Activated naive CD4-positive, alpha-beta T cell treated with anti-CD3 and anti-CD28 coated beads, Interleukin-2, amount 10 ng/mL, durations not matched to agents 7 days and 5 days (primary cell): ENCODE measurements around the gene TGM6.

Source experiments
- CTCF ChIA-PET: fragments of 350-600 bp; sonication (Branson Sonifier 250); formaldehyde crosslinking; loops from one replicate; lab custom pipeline; 2021; ENCODE audit warnings: antibody characterized with exemption; lab: Charles Lee
- DNase-seq: peaks from one replicate; pipeline ENCODE4 v3.0.0-alpha.2; 2020
- H3K27ac Mint-ChIP-seq: one replicate; pipeline ENCODE4 v1.8.0; 2021; ENCODE audit warnings: mild to moderate bottlenecking, moderate library complexity, mixed read lengths
- H3K27me3 Mint-ChIP-seq: one replicate; pipeline ENCODE4 v1.8.0; 2021; ENCODE audit warnings: mild to moderate bottlenecking, mixed read lengths
- H3K36me3 Mint-ChIP-seq: one replicate; pipeline ENCODE4 v1.8.0; 2021; ENCODE audit warnings: mixed read lengths
- H3K4me1 Mint-ChIP-seq: one replicate; pipeline ENCODE4 v1.8.0; 2021; ENCODE audit warnings: mixed read lengths
- H3K4me3 Mint-ChIP-seq: one replicate; pipeline ENCODE4 v1.8.0; 2021; ENCODE audit warnings: mild to moderate bottlenecking, moderate library complexity, mixed read lengths
- H3K9me3 Mint-ChIP-seq: one replicate; pipeline ENCODE4 v1.8.0; 2021; ENCODE audit warnings: mixed read lengths

The TGM6 gene

GRCh38 chr20:2418388-2418787, 37.7 kb downstream of the TGM6 start:
- DNase-seq, result no peak
- CTCF ChIA-PET, result no interaction called here
- H3K4me3 Mint-ChIP-seq, result no peak overlapping the region
- H3K36me3 Mint-ChIP-seq, result no peaks in the 10 kb centered on the region
- no peak overlapping the region for H3K27ac Mint-ChIP-seq
- no peaks in the 10 kb centered on the region for H3K4me1 Mint-ChIP-seq
- peaks cover 34% of the 10 kb centered on the region for H3K27me3 Mint-ChIP-seq
- no peaks in the 10 kb centered on the region for H3K9me3 Mint-ChIP-seq

- Mint-ChIP-seq H3K27me3 (peaks cover 33% of the 10 kb centered on the region), H3K36me3 (no peaks in the 10 kb centered on the region), H3K27ac (no peak overlapping the region), H3K4me1 (no peaks in the 10 kb centered on the region), H3K4me3 (no peak overlapping the region), H3K9me3 (no peaks in the 10 kb centered on the region)
- CTCF ChIA-PET, result no interaction called here
- DNase-seq, result no peak
Measured at GRCh38 chr20:2420510-2420909, 39.8 kb downstream of the TGM6 start.

GRCh38 chr20:2421247-2421646, 40.5 kb downstream of the TGM6 start:
- DNase-seq, result no peak
- H3K4me1 Mint-ChIP-seq, result no peaks in the 10 kb centered on the region
- H3K9me3 Mint-ChIP-seq, result no peaks in the 10 kb centered on the region
- H3K36me3 Mint-ChIP-seq, result no peaks in the 10 kb centered on the region
- H3K27ac Mint-ChIP-seq, result no peak overlapping the region
- no peak overlapping the region for H3K4me3 Mint-ChIP-seq
- CTCF ChIA-PET, result no interaction called here
- peaks cover 28% of the 10 kb centered on the region for H3K27me3 Mint-ChIP-seq

- Mint-ChIP-seq H3K9me3 (no peaks in the 10 kb centered on the region), H3K36me3 (no peaks in the 10 kb centered on the region), H3K4me1 (no peaks in the 10 kb centered on the region), H3K27me3 (peaks cover 24% of the 10 kb centered on the region), H3K27ac (no peak overlapping the region), H3K4me3 (no peak overlapping the region)
- DNase-seq, result no peak
- CTCF ChIA-PET, result no interaction called here
Measured at GRCh38 chr20:2429051-2429450, 48.4 kb downstream of the TGM6 start.

GRCh38 chr20:2430538-2430937, 49.8 kb downstream of the TGM6 start:
- H3K4me1 Mint-ChIP-seq, result no peaks in the 10 kb centered on the region
- no peaks in the 10 kb centered on the region for H3K36me3 Mint-ChIP-seq
- peaks cover 21% of the 10 kb centered on the region for H3K27me3 Mint-ChIP-seq
- CTCF ChIA-PET, result interaction anchor here (1.3 kb wide), 1 partner anchor 10 kb away, joined by 3 read pairs; no protein-coding TSS in a partner anchor
- no peak overlapping the region for H3K4me3 Mint-ChIP-seq
- no peak overlapping the region for H3K27ac Mint-ChIP-seq
- no peak for DNase-seq
- H3K9me3 Mint-ChIP-seq, result no peaks in the 10 kb centered on the region

GRCh38 chr20:2431185-2431584, 50.5 kb downstream of the TGM6 start:
- H3K27ac Mint-ChIP-seq, result no peak overlapping the region

GRCh38 chr20:2446845-2447244, 66.1 kb downstream of the TGM6 start:
- Mint-ChIP-seq H3K4me3 (no peak overlapping the region), H3K9me3 (no peaks in the 10 kb centered on the region), H3K27me3 (peaks cover 4% of the 10 kb centered on the region), H3K27ac (no peak overlapping the region), H3K4me1 (peaks cover 4% of the 10 kb centered on the region), H3K36me3 (no peaks in the 10 kb centered on the region)
- CTCF ChIA-PET, result no interaction called here
- no peak for DNase-seq

More at GRCh38 chr20:2431185-2431584, 50.5 kb downstream of the TGM6 start:
- no peaks in the 10 kb centered on the region for H3K4me1 Mint-ChIP-seq
- DNase-seq, result no peak
- no peaks in the 10 kb centered on the region for H3K9me3 Mint-ChIP-seq
- CTCF ChIA-PET, result no interaction called here
- no peaks in the 10 kb centered on the region for H3K36me3 Mint-ChIP-seq
- peaks cover 25% of the 10 kb centered on the region for H3K27me3 Mint-ChIP-seq
- no peak overlapping the region for H3K4me3 Mint-ChIP-seq

GRCh38 chr20:2449386-2449785, 68.7 kb downstream of the TGM6 start:
- CTCF ChIA-PET, result interaction anchor here (1.6 to 2.6 kb wide), 2 partner anchors 13 to 242 kb away, joined by 6 to 8 read pairs; no protein-coding TSS in a partner anchor
- H3K4me1 Mint-ChIP-seq, result peaks cover 4% of the 10 kb centered on the region
- no peak for DNase-seq
- H3K4me3 Mint-ChIP-seq, result no peak overlapping the region
- H3K36me3 Mint-ChIP-seq, result no peaks in the 10 kb centered on the region
- H3K27ac Mint-ChIP-seq, result no peak overlapping the region
- no peaks in the 10 kb centered on the region for H3K9me3 Mint-ChIP-seq
- H3K27me3 Mint-ChIP-seq, result peaks cover 7% of the 10 kb centered on the region

GRCh38 chr20:2451422-2451821, 70.7 kb downstream of the TGM6 start:
- H3K9me3 Mint-ChIP-seq, result no peaks in the 10 kb centered on the region
- no peak overlapping the region for H3K4me3 Mint-ChIP-seq
- CTCF ChIA-PET, result interaction anchor here (0.7 to 3.1 kb wide), 13 partner anchors 12 to 445 kb away, joined by 3 to 33 read pairs (median 6); partner anchors contain the start of gene SNRPB
- no peak for DNase-seq
- peaks cover 4% of the 10 kb centered on the region for H3K4me1 Mint-ChIP-seq
- H3K27ac Mint-ChIP-seq, result no peak overlapping the region
- H3K27me3 Mint-ChIP-seq, result peaks cover 7% of the 10 kb centered on the region
- peaks cover 2% of the 10 kb centered on the region for H3K36me3 Mint-ChIP-seq

GRCh38 chr20:2451939-2452732, 71.4 kb downstream of the TGM6 start:
- peaks cover 7% of the 10 kb centered on the region for H3K27me3 Mint-ChIP-seq
- peak; percentile 80 for DNase-seq
- peaks cover 4% of the 10 kb centered on the region for H3K4me1 Mint-ChIP-seq
- no peak overlapping the region for H3K4me3 Mint-ChIP-seq
- CTCF ChIA-PET, result interaction anchor here (0.6 to 3.1 kb wide), 18 partner anchors 13 to 446 kb away, joined by 3 to 33 read pairs (median 6); partner anchors contain the start of gene SNRPB
- no peak overlapping the region for H3K27ac Mint-ChIP-seq
- no peaks in the 10 kb centered on the region for H3K9me3 Mint-ChIP-seq
- H3K36me3 Mint-ChIP-seq, result peaks cover 2% of the 10 kb centered on the region

GRCh38 chr20:2453792-2454191, 73.1 kb downstream of the TGM6 start:
- H3K27me3 Mint-ChIP-seq, result peaks cover 3% of the 10 kb centered on the region
- H3K4me1 Mint-ChIP-seq, result peaks cover 4% of the 10 kb centered on the region
- no peak for DNase-seq
- CTCF ChIA-PET, result interaction anchor here (2.3 to 3.1 kb wide), 3 partner anchors 13 to 246 kb away, joined by 7 to 33 read pairs (median 26); no protein-coding TSS in a partner anchor
- no peaks in the 10 kb centered on the region for H3K9me3 Mint-ChIP-seq
- H3K27ac Mint-ChIP-seq, result no peak overlapping the region
- H3K4me3 Mint-ChIP-seq, result no peak overlapping the region
- H3K36me3 Mint-ChIP-seq, result peaks cover 4% of the 10 kb centered on the region

- CTCF ChIA-PET, result interaction anchor here (0.6 to 1.9 kb wide), 5 partner anchors 68 to 377 kb away, joined by 3 to 7 read pairs (median 3); no protein-coding TSS in a partner anchor
- Mint-ChIP-seq H3K27ac (no peak overlapping the region), H3K27me3 (peaks cover 3% of the 10 kb centered on the region), H3K4me1 (no peaks in the 10 kb centered on the region), H3K9me3 (no peaks in the 10 kb centered on the region), H3K36me3 (peaks cover 21% of the 10 kb centered on the region), H3K4me3 (no peak overlapping the region)
- no peak for DNase-seq
Measured at GRCh38 chr20:2455771-2456497, 75.2 kb downstream of the TGM6 start.

GRCh38 chr20:2458919-2459499, 78.3 kb downstream of the TGM6 start:
- H3K36me3 Mint-ChIP-seq, result peaks cover 48% of the 10 kb centered on the region
- CTCF ChIA-PET, result interaction anchor here (0.6 to 1.6 kb wide), 2 partner anchors 215 to 252 kb away, joined by 3 to 7 read pairs; no protein-coding TSS in a partner anchor
- no peaks in the 10 kb centered on the region for H3K4me1 Mint-ChIP-seq
- H3K27ac Mint-ChIP-seq, result no peak overlapping the region
- no peak for DNase-seq
- H3K27me3 Mint-ChIP-seq, result no peaks in the 10 kb centered on the region
- no peaks in the 10 kb centered on the region for H3K9me3 Mint-ChIP-seq
- H3K4me3 Mint-ChIP-seq, result no peak overlapping the region
